Raji (cell line): ENCODE measurements around the gene SNRPF.

Experiments
- POLR2A ChIP-seq: IDR thresholded peaks from 2 replicates; pipeline ENCODE4 v1.6.1; 2011; ENCODE audit warnings: low read depth, low read length, control low read depth; ENCODE audit not compliant: insufficient read depth

SNRPF gene

GRCh38 chr12:95851606-95852005 is 7.1 kb upstream of the SNRPF start:
- no peak for TF ChIP-seq POLR2A

- no peak for TF ChIP-seq POLR2A
These were observed 6.6 kb upstream of the SNRPF start for GRCh38 chr12:95852133-95852532.

- no peak for TF ChIP-seq POLR2A
These were observed 1.6 kb upstream of the SNRPF start for GRCh38 chr12:95857156-95857555.

- no peak for TF ChIP-seq POLR2A
These were observed 953 bp upstream of the SNRPF start for GRCh38 chr12:95857799-95858198.

- TF ChIP-seq POLR2A, result no peak
These were observed 628 bp downstream of the SNRPF start for GRCh38 chr12:95859344-95859816.

DNA sequence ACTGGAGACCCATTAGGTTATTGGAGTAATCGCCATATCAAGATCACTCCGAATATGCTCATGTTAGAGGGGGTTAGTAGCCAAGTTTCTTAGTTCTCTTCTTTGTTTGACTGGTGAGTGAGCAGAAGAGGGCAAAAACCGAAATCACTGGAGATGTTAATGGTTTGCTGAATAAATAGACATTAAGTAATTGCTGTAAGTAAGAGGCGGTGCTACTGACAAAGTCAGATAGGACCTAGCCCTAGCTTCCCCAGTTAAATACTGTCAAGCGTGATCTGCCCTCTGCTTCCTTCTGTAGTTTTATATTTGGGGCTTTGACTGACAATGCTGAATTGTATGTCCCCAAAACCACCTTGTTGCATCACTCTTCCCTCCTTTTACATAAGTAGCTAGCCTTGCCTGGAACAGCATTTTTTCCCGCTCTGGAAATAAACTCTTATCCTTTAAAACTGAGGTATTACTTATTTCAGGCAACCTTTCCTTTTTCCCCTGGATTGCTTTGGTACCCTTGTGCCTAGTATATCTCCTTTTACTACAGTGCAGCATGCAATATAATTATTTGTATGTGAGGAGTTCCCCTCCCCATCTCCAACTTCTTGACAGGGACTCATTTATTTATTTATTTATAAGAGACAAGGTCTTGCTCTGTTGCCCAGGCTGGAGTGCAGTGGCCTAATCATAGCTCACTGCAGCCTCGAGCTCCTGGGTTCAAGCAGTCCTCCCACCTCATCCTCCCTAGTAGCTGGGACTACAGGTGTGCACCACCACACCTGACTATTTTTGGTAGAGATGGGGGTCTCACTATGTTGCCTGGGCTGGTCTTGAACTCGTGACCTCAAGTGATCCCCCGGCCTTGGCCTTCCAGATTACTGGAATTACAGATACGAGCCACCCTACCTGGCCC is 1.4 kb downstream of the SNRPF start:
- TF ChIP-seq POLR2A, result no peak

GRCh38 chr12:95862038-95862437 is 3.3 kb downstream of the SNRPF start:
- TF ChIP-seq POLR2A, result no peak

DNA sequence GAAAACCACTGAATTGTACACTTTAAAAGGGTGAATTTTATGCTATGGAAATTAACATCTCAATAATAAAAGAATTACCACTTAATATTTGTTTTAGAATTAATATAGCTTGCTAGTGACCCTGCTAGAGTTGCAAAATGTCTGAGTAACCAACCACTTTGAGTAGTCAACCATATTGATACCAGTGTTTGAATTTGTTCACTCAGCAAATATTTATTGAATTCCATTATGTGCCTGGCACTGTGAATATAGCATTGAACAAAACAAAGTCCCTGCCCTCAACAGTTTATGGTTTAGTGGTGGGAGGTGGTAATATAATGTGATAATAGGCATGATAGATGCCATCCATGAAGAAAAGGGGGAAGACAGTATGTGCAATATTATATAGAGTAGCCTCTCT is 4.6 kb downstream of the SNRPF start:
- no peak for TF ChIP-seq POLR2A

GRCh38 chr12:95870897-95871296 is 12.1 kb downstream of the SNRPF start:
- TF ChIP-seq POLR2A, result no peak

- no peak for TF ChIP-seq POLR2A
These were observed 15.7 kb downstream of the SNRPF start for GRCh38 chr12:95874452-95874851.

GRCh38 chr12:95877622-95878021 is 18.9 kb downstream of the SNRPF start:
- TF ChIP-seq POLR2A, result no peak

DNA sequence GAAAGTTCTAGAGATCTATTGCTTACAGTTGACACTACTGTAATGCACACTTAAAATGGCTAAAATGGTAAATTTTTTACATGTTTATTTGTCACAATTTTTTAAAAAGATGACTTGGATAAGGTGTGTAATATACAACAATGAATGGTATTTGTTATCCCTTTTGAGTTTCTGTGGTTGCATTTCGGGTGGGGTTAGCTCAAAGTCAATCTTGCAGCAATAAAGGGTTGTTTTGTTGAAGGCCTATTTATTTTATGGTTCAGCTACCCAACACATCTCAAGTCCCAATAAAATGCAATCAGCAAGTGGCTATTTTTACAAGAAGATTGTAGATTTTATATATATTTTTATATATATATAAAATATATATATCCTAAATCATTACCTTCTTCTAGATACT is 22.1 kb downstream of the SNRPF start:
- TF ChIP-seq POLR2A, result no peak

DNA sequence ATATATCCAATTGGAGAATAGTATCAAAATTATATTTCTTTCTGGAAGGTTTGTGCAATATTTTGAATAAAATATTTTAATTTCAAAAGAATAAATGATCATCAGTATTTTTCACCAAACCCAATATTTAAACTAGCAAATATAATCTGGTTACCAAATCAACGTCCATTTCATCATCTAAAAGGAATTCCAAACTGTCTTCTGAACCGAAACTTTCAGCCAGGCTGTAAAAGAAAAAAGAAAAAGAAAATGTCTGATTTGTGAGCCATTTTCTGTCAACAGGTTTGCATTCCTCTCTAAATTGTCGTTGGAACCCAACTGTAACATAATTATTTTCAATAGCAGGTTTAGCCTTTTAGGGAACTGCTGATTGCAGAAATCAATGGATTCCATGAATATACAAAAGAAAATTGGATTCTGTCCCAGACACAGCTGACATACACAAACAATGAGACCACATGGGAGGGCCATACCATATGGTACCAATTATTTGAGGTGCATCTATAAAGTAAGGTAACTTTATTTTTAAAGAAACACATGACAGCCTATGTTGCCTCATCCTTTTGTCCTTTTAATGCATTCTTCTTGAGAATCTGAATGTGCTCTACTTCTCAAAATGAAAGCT is 22.7 kb downstream of the SNRPF start:
- no peak for TF ChIP-seq POLR2A

- TF ChIP-seq POLR2A, result no peak
These were observed 23.3 kb downstream of the SNRPF start for GRCh38 chr12:95882080-95882479.

DNA sequence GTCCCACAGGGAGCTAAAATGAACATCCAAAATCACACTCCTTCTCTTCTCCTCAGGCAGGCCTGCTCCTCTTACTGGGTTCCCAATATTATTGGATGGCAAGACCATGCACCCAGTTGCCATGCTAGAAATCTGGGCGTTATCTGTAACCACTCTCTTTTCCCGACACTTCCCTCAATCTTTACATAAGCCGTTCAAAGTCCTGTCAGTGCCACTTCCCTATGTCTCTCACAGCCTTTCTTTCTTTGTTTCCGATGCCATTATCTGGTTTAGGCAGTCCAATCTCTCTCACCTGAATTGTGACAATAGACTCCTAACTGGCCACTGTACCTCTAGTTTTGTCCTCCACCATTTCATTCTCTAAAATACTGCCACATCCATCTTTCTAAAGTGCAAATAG is 24.1 kb downstream of the SNRPF start:
- no peak for TF ChIP-seq POLR2A

DNA sequence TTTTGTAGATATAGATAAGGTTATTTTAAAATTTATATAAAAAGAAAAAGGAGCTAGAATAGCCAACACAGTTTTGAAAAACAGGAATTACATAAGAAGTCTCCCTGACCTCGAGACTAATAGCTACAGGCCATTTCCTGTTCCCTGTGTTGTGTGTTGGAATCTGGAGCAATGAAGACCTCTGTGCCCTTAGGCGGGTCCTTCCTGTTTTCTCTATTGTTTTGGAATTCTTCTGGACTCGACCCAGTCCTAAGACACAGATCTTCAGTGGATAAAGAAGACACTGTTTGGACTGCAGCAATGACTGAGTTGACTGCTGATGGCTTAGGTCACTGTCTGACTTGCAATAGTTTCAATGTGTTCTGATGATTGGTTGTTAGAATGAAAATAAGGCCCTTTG is 26.2 kb downstream of the SNRPF start:
- no peak for TF ChIP-seq POLR2A
